WERI-Rb-1 (cell line): Measurements from ENCODE around the gene HOXA7.
A peak's percentile ranks its signal among the peaks of the same experiment; 100 is the strongest.

Source experiments
- DNase-seq: peaks from one replicate; pipeline ENCODE4 v3.0.0-alpha.2; 2020
- H3K27ac ChIP-seq: fragments of 250-450 bp; sonication (Bioruptor Pico); 2 replicates; pipeline ENCODE4 v1.5.1; 2020; ENCODE audit warnings: mild to moderate bottlenecking, moderate library complexity
- H3K27me3 ChIP-seq: fragments of 250-450 bp; sonication (Bioruptor Pico); 2 replicates; pipeline ENCODE4 v1.5.1; 2021; ENCODE audit warnings: mild to moderate bottlenecking, low read depth, moderate library complexity; ENCODE audit not compliant: insufficient read depth, severe bottlenecking
- H3K36me3 ChIP-seq: fragments of 250-450 bp; sonication (Bioruptor Pico); 2 replicates; pipeline ENCODE4 v1.5.1; 2020; ENCODE audit warnings: mild to moderate bottlenecking, moderate library complexity
- H3K4me3 ChIP-seq: 2 replicates; pipeline ENCODE4 v1.5.1; 2011; ENCODE audit warnings: low read depth, mild to moderate bottlenecking, control low read depth, low read length
- H3K9me3 ChIP-seq: fragments of 250-450 bp; sonication (Bioruptor Pico); 2 replicates; pipeline ENCODE4 v1.5.1; 2021; ENCODE audit warnings: mild to moderate bottlenecking, moderate library complexity; ENCODE audit not compliant: severe bottlenecking
- CTCF ChIP-seq: IDR thresholded peaks from 2 replicates; pipeline ENCODE4 v1.5.1; 2011; ENCODE audit warnings: low read depth, mild to moderate bottlenecking, control low read depth, inconsistent platforms, low read length

Gene HOXA7

GRCh38 chr7:27186668-27187474 lies 30.4 kb upstream of the HOXA7 start:
- DNase-seq, result no peak
- Histone ChIP-seq H3K4me3 (no peak overlapping the region), H3K36me3 (no peaks in the 10 kb centered on the region), H3K27me3 (peaks cover 100% of the 10 kb centered on the region), H3K9me3 (no peaks in the 10 kb centered on the region), H3K27ac (no peak overlapping the region)
- TF ChIP-seq CTCF, result no peak

GRCh38 chr7:27185854-27186667 lies 29.6 kb upstream of the HOXA7 start:
- peaks cover 100% of the 10 kb centered on the region for H3K27me3 ChIP-seq
- no peaks in the 10 kb centered on the region for H3K36me3 ChIP-seq
- no peaks in the 10 kb centered on the region for H3K9me3 ChIP-seq
- peak; percentile 9 for DNase-seq
- no peak overlapping the region for H3K27ac ChIP-seq
- no peak for TF ChIP-seq CTCF
- peak overlapping the region; percentile 45 for H3K4me3 ChIP-seq

- Histone ChIP-seq H3K27me3 (peaks cover 97% of the 10 kb centered on the region), H3K9me3 (no peaks in the 10 kb centered on the region), H3K4me3 (peak within 1 kb of the TSS; percentile 45), H3K27ac (no peak within 1 kb of the TSS), H3K36me3 (no peaks in the 10 kb centered on the region)
- DNase-seq, result peak; percentile 4
- no peak for TF ChIP-seq CTCF
Measured at GRCh38 chr7:27185013-27185853, 28.8 kb upstream of the HOXA7 start, which contains the start of gene HOXA11. HOXA11 (minus strand) TSS chr7:27185232; CDS start chr7:27185144, 88 bp downstream.

GRCh38 chr7:27184337-27185012 lies 28.0 kb upstream of the HOXA7 start:
- DNase-seq, result peak; percentile 26
- Histone ChIP-seq H3K36me3 (no peaks in the 10 kb centered on the region), H3K27me3 (peaks cover 97% of the 10 kb centered on the region), H3K27ac (no peak overlapping the region), H3K4me3 (peak overlapping the region; percentile 45), H3K9me3 (no peaks in the 10 kb centered on the region)
- no peak for TF ChIP-seq CTCF

GRCh38 chr7:27183682-27184336 lies 27.3 kb upstream of the HOXA7 start:
- Histone ChIP-seq H3K36me3 (no peaks in the 10 kb centered on the region), H3K27ac (no peak overlapping the region), H3K4me3 (peak overlapping the region; percentile 45), H3K27me3 (peaks cover 93% of the 10 kb centered on the region), H3K9me3 (no peaks in the 10 kb centered on the region)
- TF ChIP-seq CTCF, result no peak
- DNase-seq, result peak; percentile 26
